ENCODE data around the gene DIS3L2. TPM values are rescaled to one million over a fixed set of nuclear protein-coding genes. Genes with fewer than 3 reads are reported as not detected.
"Not testable (repeated sequence)": the region's sequence is repeated elsewhere in the genome, so short reads cannot be mapped to it uniquely, and the experiment has no call there.

DIS3L2 gene
- total RNA-seq, 2 donors from 2014 or later = 39.5 to 42.4 TPM

DNA sequence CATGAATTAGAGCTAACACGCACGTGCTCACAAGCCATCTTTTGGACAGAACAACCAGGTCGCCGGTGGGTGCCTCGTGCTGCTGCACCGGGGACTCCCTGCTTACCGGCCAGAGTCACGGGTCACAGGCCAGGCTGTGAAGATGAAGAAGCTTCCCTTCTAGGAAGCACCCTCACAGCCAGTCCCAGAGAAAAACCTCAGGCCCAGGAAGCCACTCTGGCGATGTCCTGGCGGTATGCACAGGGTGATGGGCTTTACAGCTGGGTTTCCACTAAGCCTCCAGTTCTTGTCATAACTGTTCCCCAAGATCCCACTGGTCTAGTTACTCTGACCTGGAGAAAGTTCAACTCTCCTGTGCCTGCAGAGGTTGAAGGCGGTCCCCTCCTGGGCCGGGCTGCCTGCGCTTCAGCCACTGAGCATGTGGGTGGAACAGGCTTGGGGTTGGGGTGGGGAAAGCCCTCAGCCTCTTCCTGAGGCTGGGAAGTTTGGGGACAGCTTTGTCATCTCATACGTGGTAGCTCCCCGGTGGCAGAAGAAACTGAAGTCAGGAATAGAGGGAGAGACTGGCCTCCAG lies 15.2 kb upstream of the DIS3L2 start:
- H3K27me3 ChIP-seq (ENCODE audit: control insufficient read depth, insufficient read depth, low read length, poor library complexity, severe bottlenecking) = peaks cover 5% of the 10 kb centered on the region
- no peak overlapping the region for H3K9ac ChIP-seq (ENCODE audit: extremely low read depth, low read length, poor library complexity, severe bottlenecking)
- no peak overlapping the region for H3K4me3 ChIP-seq (ENCODE audit: low read length)
- no peak for DNase-seq
- TF ChIP-seq, protein P1, sequence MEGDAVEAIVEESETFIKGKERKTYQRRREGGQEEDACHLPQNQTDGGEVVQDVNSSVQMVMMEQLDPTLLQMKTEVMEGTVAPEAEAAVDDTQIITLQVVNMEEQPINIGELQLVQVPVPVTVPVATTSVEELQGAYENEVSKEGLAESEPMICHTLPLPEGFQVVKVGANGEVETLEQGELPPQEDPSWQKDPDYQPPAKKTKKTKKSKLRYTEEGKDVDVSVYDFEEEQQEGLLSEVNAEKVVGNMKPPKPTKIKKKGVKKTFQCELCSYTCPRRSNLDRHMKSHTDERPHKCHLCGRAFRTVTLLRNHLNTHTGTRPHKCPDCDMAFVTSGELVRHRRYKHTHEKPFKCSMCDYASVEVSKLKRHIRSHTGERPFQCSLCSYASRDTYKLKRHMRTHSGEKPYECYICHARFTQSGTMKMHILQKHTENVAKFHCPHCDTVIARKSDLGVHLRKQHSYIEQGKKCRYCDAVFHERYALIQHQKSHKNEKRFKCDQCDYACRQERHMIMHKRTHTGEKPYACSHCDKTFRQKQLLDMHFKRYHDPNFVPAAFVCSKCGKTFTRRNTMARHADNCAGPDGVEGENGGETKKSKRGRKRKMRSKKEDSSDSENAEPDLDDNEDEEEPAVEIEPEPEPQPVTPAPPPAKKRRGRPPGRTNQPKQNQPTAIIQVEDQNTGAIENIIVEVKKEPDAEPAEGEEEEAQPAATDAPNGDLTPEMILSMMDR (conservative IDR thresholded peaks at IDR 0.05) = no peak
- Mint-ChIP-seq H3K36me3 (ENCODE audit: low read depth) (no peaks in the 10 kb centered on the region), H3K27ac (no peak overlapping the region), H3K9me3 (no peaks in the 10 kb centered on the region), H3K27me3 (ENCODE audit: insufficient read depth) (peaks cover 5% of the 10 kb centered on the region), H3K4me3 (no peak overlapping the region), H3K4me1 (no peaks in the 10 kb centered on the region)
- no peaks in the 10 kb centered on the region for H3K36me3 ChIP-seq (ENCODE audit: control insufficient read depth, insufficient read depth, low read length)
- no peaks in the 10 kb centered on the region for H3K4me1 ChIP-seq (ENCODE audit: control insufficient read depth, insufficient read depth, low read length)
- WGBS, 2 experiments (ENCODE audit: insufficient coverage in 1 of 2, insufficient read length in 1 of 2) = 93 to 96% methylated on average over 10 to 15 of the region's 15 CpGs
- no peak overlapping the region for H3K27ac ChIP-seq (ENCODE audit: low read depth, low read length)
- H3K9me3 ChIP-seq (ENCODE audit: control insufficient read depth, low read length) = no peaks in the 10 kb centered on the region

DNA sequence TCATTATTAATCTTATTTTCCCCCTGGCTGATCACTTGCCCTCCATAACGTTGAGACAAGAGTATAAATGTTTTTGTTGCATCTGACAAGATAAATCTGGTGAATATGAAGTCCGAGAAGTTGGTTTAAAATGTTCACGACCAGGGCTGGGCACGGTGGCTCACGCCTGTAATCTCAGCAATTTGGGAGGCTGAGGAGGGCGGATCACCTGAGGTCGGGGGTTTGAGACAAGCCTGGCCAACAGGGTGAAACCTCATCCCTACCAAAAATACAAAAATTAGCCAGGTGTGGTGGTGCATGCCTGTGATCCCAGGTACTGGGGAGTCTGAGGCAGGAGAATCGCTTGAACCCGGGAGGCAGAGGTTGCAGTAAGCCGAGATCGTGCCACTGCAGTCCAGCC lies 14.4 kb upstream of the DIS3L2 start:
- H3K9me3 ChIP-seq (ENCODE audit: control insufficient read depth, low read length); H3K4me3 Mint-ChIP-seq; H3K27me3 ChIP-seq (ENCODE audit: control insufficient read depth, insufficient read depth, low read length, poor library complexity, severe bottlenecking); H3K27ac ChIP-seq (ENCODE audit: low read depth, low read length); H3K27ac Mint-ChIP-seq; H3K36me3 ChIP-seq (ENCODE audit: control insufficient read depth, insufficient read depth, low read length); H3K9me3 Mint-ChIP-seq; H3K9ac ChIP-seq (ENCODE audit: extremely low read depth, low read length, poor library complexity, severe bottlenecking); H3K4me3 ChIP-seq (ENCODE audit: low read length); H3K4me1 Mint-ChIP-seq; DNase-seq; H3K36me3 Mint-ChIP-seq (ENCODE audit: low read depth); H3K27me3 Mint-ChIP-seq (ENCODE audit: insufficient read depth); H3K4me1 ChIP-seq (ENCODE audit: control insufficient read depth, insufficient read depth, low read length): not testable (repeated sequence)
- WGBS, 2 experiments (ENCODE audit: insufficient coverage in 1 of 2, insufficient read length in 1 of 2) = 86 to 91% methylated on average over 7 to 11 of the region's 11 CpGs

DNA sequence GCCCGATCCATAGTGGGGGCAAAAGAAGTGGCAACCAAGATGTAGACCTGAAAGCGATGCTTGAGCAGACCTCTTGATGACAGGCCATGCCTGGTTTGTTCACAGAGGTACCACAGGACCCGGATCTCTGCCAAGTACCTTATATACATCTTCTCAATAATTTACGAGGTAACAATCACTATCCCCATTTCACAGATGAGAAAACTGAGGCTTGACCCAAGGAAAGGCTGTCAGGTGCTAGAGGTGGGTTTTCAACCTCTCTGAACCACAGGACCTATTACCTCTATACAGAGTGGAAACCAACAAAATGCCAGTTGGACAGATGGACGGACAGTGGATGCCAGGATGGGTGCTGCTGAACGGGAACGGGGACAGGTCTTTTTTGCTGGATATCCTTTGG lies 13.8 kb upstream of the DIS3L2 start:
- 89 to 92% methylated on average over 4 to 7 of the region's 7 CpGs for WGBS, 2 experiments (ENCODE audit: insufficient coverage in 1 of 2, insufficient read length in 1 of 2)
- no peaks in the 10 kb centered on the region for H3K9me3 ChIP-seq (ENCODE audit: control insufficient read depth, low read length)
- H3K27ac ChIP-seq (ENCODE audit: low read depth, low read length) = no peak overlapping the region
- Mint-ChIP-seq H3K4me3 (no peak overlapping the region), H3K4me1 (no peaks in the 10 kb centered on the region), H3K27ac (no peak overlapping the region), H3K27me3 (ENCODE audit: insufficient read depth) (peaks cover 3% of the 10 kb centered on the region), H3K9me3 (no peaks in the 10 kb centered on the region), H3K36me3 (ENCODE audit: low read depth) (no peaks in the 10 kb centered on the region)
- H3K9ac ChIP-seq (ENCODE audit: extremely low read depth, low read length, poor library complexity, severe bottlenecking) = no peak overlapping the region
- H3K4me3 ChIP-seq (ENCODE audit: low read length) = no peak overlapping the region
- H3K36me3 ChIP-seq (ENCODE audit: control insufficient read depth, insufficient read depth, low read length) = no peaks in the 10 kb centered on the region
- TF ChIP-seq, protein P1 (conservative IDR thresholded peaks at IDR 0.05) = no peak
- DNase-seq = no peak
- H3K4me1 ChIP-seq (ENCODE audit: control insufficient read depth, insufficient read depth, low read length) = no peaks in the 10 kb centered on the region
- H3K27me3 ChIP-seq (ENCODE audit: control insufficient read depth, insufficient read depth, low read length, poor library complexity, severe bottlenecking) = peaks cover 5% of the 10 kb centered on the region

Data from endodermal cell (in vitro differentiated cells).